SK-N-SH treated with all-trans-retinoic acid at 6 μM for 48 hours (cell line): ENCODE measurements around the gene SNX30.

ENCODE experiments used
- CSDC2 ChIP-seq: fragments of 250-450 bp; sonication (Bioruptor Pico); IDR thresholded peaks from 2 replicates; pipeline ENCODE4 v1.5.0; 2020; ENCODE audit warnings: mild to moderate bottlenecking, moderate library complexity
- OSR1 ChIP-seq: fragments of 250-450 bp; sonication (Bioruptor Pico); IDR thresholded peaks from 2 replicates; pipeline ENCODE4 v1.8.0; 2022; ENCODE audit warnings: moderate library complexity, mild to moderate bottlenecking, inconsistent platforms
- PPARA ChIP-seq: fragments of 250-450 bp; sonication (Bioruptor Pico); IDR thresholded peaks from 2 replicates; pipeline ENCODE4 v1.5.0; 2020; ENCODE audit warnings: mild to moderate bottlenecking, borderline replicate concordance
- ZFP3 ChIP-seq: fragments of 250-450 bp; sonication (Bioruptor Pico); IDR thresholded peaks from 2 replicates; pipeline ENCODE4 v1.5.0; 2020; ENCODE audit warnings: mild to moderate bottlenecking, moderate library complexity
- ZNF70 ChIP-seq: fragments of 450-650 bp; formaldehyde crosslinking; IDR thresholded peaks from 2 replicates; pipeline ENCODE4 v1.5.0; 2020; ENCODE audit warnings: mild to moderate bottlenecking, moderate library complexity

- no peak for TF ChIP-seq CSDC2
- TF ChIP-seq PPARA (CRISPR knock-in tag), result no peak
- no peak for TF ChIP-seq ZFP3 (CRISPR knock-in tag)
- no peak for TF ChIP-seq ZNF70 (CRISPR knock-in tag)
- TF ChIP-seq OSR1 (CRISPR knock-in tag), result no peak
Observed at GRCh38 chr9:112856843-112857242, 106.3 kb downstream of the SNX30 start.
